Glomerular endothelial cell (primary cell): Measurements from ENCODE around the gene INA. TPM values are rescaled to one million over a fixed set of nuclear protein-coding genes. Genes with fewer than 3 reads are reported as not detected.

Experiments
- DNase-seq: peaks from one replicate; pipeline ENCODE4 v3.0.0-alpha.2; 2011; ENCODE audit warnings: low read depth, low spot score; ENCODE audit errors: extremely low read depth
- total RNA-seq: library from RNA; depleted of rRNA; stranded (reverse); fragments of >200 nt; gene quantifications from 2 replicates; pipeline ENCODE4 v1.2.3, GENCODE V29; 2015

Gene INA
- total RNA-seq, 1 donor from 2014 or later, result 3.4 TPM

- peak; percentile 23 for DNase-seq
Observed at GRCh38 chr10:103265717-103266329, 11.1 kb upstream of the INA start.

DNA sequence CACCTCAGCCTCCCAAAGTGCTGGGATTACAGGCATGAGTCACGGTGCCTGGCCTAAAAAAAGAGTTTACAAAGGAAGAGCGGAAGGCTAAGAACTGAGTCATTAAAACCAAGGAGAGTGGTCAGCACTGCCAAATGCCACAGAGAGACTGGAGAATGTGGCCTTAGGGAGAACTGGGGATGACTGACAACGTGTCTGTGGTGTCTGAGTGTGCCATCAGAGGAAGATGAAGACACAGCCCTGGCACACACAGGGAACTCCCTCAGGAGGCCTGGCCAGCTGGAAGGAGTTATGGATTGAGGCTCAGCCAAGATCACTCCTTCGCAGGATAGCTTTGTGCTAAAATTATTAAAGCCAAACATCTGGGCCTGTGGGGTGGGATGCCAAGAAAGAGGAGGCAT is 3.9 kb upstream of the INA start:
- DNase-seq, result peak; percentile 42

GRCh38 chr10:103276251-103276895 is 565 bp upstream of the INA start:
- DNase-seq, result no peak

- no peak for DNase-seq
Observed at GRCh38 chr10:103277713-103278536, 987 bp downstream of the INA start.

- DNase-seq, result no peak
Observed at GRCh38 chr10:103278537-103278823, 1.5 kb downstream of the INA start.

DNA sequence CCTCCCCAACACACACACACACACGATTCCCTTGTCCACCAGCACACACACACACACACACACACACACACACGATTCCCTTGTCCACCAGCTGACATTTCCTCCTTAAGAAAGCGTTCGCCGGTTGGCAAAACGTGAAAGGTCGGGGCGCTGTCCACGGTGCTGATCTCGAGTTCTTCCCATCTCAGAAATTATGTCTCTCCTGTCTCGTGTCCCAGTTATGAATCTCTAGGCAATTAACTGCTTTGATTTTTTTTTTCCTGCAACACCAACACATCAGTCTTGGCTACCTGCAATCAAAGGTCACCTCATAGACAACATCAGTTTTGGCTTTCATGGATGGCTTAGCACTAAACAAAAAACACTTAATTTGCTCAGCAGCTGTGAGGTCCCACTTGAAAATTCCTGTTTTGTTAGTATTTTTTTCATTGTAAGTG is 1.9 kb downstream of the INA start:
- DNase-seq, result no peak

- no peak for DNase-seq
Observed at GRCh38 chr10:103280031-103280430, 3.1 kb downstream of the INA start.

GRCh38 chr10:103280506-103280905 is 3.6 kb downstream of the INA start:
- DNase-seq, result no peak

DNA sequence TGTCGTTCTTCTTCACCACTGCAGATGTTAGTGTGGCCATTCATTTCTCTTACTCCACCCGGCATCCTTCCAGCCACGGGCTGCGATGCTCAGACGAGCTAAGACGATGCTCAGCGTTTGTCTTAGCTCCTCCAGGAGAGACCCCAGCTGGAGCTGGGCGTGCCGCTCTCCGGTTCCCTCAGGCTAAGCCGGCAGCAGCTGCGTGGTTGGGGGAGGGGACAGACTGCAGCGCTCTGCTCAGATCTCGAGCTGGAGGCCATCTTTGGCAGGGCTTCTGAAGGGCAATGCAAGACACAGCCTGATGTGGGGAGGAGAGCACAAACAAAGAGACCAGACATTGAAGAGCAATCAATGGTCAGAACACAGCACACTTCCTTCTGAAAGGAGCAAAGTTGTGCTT is 4.8 kb downstream of the INA start:
- DNase-seq, result no peak

GRCh38 chr10:103282961-103283360 is 6.0 kb downstream of the INA start:
- no peak for DNase-seq

DNA sequence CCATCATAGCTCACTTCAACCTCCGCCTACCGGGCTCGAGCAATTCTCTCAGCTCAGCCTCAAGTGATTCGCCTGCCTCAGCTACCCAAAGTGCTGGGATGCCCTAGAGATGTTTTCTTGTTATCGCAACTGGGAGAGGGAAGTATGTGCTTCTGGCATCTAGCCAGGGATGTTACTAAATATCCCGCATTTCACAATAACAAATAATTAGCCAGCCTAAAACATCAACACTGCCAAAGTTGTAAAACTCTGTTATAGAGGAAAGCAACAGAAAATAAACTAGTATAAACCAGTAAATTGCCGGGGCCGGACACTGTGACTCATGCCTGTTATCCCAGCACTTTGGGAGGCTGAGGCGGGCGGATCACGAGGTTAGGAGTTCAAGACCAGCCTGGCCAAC is 7.2 kb downstream of the INA start:
- no peak for DNase-seq

DNA sequence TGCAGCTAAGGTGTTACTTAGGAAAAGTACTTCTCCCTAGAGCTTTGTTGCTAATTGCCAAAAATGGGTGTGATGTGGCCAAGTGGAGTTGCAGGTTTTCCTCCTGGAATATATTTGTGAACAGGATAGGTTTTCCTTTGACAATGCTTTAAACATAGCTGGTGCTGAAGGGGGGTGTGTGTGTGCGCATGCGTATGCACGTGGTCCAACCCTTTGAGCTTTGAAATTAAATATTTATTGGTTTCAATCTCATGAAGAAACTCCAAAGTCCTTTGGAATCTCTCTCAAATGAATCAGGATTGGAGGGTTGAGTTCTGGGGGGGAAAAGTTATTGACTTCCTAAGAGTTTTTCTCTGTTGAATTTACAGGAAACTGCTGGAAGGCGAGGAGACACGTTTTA is 11.1 kb downstream of the INA start:
- no peak for DNase-seq

GRCh38 chr10:103291588-103291987 is 14.7 kb downstream of the INA start:
- no peak for DNase-seq

DNA sequence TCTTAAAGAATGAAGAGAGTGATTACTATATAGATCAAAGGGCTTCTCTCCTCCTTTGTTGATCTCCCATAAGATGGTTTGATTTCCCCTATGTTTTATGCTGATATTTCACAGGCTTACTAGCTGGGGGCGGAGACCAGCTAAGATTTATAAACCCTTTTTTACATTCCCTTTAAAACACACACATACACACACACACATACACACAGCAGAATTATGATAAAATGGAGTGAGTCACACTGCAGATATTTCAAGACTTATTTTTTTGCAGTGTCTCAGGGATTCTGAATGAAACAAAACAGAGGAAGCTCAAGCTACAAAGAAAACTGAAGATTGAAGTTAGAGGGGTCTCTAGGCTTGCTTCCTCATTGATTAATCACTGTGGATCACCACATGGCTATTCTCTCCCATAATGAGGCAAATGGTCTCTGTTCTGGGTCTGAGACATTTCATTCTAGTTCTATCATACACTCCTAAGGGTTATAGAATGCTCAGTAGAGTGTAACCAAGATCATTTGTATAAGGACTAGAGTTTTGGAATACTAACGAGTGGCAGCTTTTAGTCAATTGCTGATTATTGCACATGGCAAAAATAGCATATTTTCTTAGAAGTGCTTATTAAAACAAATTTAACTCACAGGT is 18.6 kb downstream of the INA start:
- DNase-seq, result no peak

DNA sequence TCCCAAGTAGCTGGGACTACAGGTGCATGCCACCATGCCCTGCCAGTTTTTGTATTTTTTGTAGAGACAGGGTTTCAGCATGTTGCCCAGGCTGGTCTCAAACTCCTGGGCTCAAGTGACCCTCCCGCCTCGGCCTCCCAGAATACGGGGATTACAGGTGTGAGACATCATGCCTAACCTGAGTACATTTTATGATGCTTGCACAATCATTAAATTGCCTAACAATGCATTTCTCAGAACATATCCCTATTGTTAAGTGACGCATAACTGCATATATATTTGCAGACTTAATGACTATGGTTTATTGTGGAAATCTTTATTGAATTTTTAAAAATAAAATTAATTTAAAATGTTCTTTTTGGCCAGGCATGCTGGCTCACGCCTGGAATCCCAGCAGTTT is 30.7 kb downstream of the INA start:
- DNase-seq, result no peak

- DNase-seq, result no peak
Observed at GRCh38 chr10:103310197-103310596, 33.3 kb downstream of the INA start.

DNA sequence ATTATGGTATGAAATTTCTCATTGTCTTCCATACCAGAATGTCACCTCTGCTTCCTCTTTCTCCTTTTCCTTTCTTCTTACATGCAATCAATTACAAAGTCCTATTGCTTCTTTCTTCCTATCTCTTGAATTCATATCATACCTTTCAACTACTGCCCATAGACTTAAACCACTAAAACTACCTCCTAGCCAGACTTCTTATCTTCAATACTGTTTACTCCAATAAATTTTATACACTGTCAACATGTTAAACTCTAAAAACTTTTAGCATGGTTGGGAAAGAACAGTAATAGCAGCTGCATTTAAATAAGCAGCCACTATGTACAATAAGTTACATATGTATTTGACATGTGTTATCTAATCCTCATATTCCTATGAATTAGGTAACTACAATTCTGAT is 39.1 kb downstream of the INA start:
- no peak for DNase-seq

DNA sequence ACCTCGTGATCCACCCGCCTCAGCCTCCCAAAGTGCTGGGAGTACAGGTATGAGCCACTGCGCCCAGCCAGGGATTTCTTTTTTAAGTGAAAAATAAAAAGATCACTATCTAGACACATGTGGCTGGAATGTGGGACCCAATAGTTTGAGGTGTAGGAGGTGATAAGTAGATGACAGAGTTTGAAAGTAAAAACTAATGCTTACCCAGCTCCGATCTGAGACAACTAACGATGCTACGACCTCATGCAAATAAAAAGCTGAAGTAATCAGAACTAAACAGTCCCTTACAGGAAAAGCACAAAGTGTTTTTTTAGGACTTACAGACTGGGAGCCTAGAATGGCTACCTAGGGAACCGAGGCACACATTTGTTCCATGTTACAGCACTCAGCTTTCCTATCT is 51.0 kb downstream of the INA start:
- no peak for DNase-seq

DNA sequence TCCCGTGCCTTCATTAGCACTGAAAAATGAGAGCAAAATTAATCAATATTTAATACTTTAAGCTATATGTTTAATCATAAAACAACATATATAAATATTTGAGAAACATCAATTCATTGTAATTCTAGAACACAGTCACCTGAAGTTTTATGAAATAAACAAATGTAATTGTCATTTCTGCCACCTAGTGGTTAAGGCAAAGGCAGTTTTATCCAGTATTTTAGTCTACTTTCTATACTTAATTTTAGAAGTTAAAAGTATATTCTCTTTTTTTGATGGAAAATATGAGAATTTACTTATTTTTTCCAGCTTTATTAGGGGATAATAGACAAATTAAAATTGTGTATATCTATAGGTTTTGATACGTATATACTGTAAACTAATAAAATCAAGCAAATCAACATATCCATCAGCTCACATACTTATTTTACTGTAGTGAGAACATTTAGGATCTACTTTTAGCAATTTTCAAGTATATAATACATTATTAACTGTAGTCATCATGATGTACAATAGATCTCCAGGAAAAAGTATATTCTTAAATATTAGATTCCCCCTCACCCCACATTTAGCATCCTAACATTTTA is 57.1 kb downstream of the INA start:
- DNase-seq, result no peak

DNA sequence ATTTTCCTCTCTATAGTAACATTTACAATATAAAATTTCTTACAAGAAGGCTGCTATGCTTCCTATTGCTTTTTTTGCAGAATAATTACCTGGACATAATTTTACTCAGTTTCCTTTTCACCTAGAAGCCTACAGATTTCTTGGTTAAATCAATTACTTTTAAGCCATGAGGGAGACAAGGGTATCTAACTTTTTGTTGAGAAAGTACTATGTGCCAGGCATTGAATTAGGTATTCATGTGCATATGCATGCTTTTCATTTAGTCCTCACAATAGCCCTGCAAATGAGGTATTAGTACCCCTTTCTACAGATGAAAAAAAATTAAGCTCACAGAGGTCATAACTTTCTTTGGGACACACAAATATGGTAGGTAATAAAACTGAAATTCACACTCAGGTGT is 57.6 kb downstream of the INA start:
- DNase-seq, result no peak

GRCh38 chr10:103336370-103336769 is 59.4 kb downstream of the INA start:
- no peak for DNase-seq
